MG63 (cell line): ENCODE results near the gene FGGY. TPM values are rescaled to one million over a fixed set of nuclear protein-coding genes. Genes with fewer than 3 reads are reported as not detected.

Source experiments
- DNase-seq: peaks from one replicate; pipeline ENCODE4 v3.0.0-alpha.2; 2020
- H3K27me3 ChIP-seq: fragments of 250-450 bp; sonication (Bioruptor Pico); 2 replicates; pipeline ENCODE4 v1.5.1; 2020; ENCODE audit warnings: mild to moderate bottlenecking, moderate library complexity
- H3K36me3 ChIP-seq: fragments of 250-450 bp; sonication (Bioruptor Pico); 2 replicates; pipeline ENCODE4 v1.5.1; 2020; ENCODE audit warnings: mild to moderate bottlenecking, moderate library complexity
- H3K4me3 ChIP-seq: fragments of 250-450 bp; sonication (Bioruptor Pico); 2 replicates; pipeline ENCODE4 v1.5.1; 2020; ENCODE audit warnings: mild to moderate bottlenecking, moderate library complexity
- H3K9me3 ChIP-seq: fragments of 250-450 bp; sonication (Bioruptor Pico); 2 replicates; pipeline ENCODE4 v1.5.1; 2020; ENCODE audit warnings: mild to moderate bottlenecking, moderate library complexity
- total RNA-seq: library from RNA; depleted of rRNA; stranded (reverse); fragments of >200 nt; shearing (Covaris generic); gene quantifications from 2 replicates; pipeline ENCODE4 v1.2.3, GENCODE V29; 2014; ENCODE audit warnings: low replicate concordance

The FGGY gene
- total RNA-seq, 1 experiment from 2014 or later = 15.4 TPM

- Histone ChIP-seq H3K27me3 (no peaks in the 10 kb centered on the region), H3K9me3 (no peaks in the 10 kb centered on the region), H3K36me3 (no peaks in the 10 kb centered on the region), H3K4me3 (no peak overlapping the region)
- no peak for DNase-seq
Observed at GRCh38 chr1:59384443-59384842, 87.5 kb downstream of the FGGY start.

GRCh38 chr1:59388191-59388590, 91.3 kb downstream of the FGGY start:
- Histone ChIP-seq H3K4me3 (no peak overlapping the region), H3K27me3 (no peaks in the 10 kb centered on the region), H3K36me3 (no peaks in the 10 kb centered on the region), H3K9me3 (no peaks in the 10 kb centered on the region)
- no peak for DNase-seq

- H3K9me3 ChIP-seq = no peaks in the 10 kb centered on the region
- H3K4me3 ChIP-seq = no peak overlapping the region
- DNase-seq = no peak
- no peaks in the 10 kb centered on the region for H3K27me3 ChIP-seq
- H3K36me3 ChIP-seq = no peaks in the 10 kb centered on the region
Observed at GRCh38 chr1:59389847-59390246, 93.0 kb downstream of the FGGY start.

- Histone ChIP-seq H3K36me3 (no peaks in the 10 kb centered on the region), H3K27me3 (no peaks in the 10 kb centered on the region), H3K4me3 (no peak overlapping the region), H3K9me3 (no peaks in the 10 kb centered on the region)
- no peak for DNase-seq
Observed at GRCh38 chr1:59390307-59390706, 93.4 kb downstream of the FGGY start.

GRCh38 chr1:59391212-59392179, 94.6 kb downstream of the FGGY start:
- Histone ChIP-seq H3K9me3 (no peaks in the 10 kb centered on the region), H3K36me3 (no peaks in the 10 kb centered on the region), H3K4me3 (no peak overlapping the region), H3K27me3 (no peaks in the 10 kb centered on the region)
- no peak for DNase-seq

- Histone ChIP-seq H3K9me3 (no peaks in the 10 kb centered on the region), H3K27me3 (no peaks in the 10 kb centered on the region), H3K36me3 (no peaks in the 10 kb centered on the region), H3K4me3 (no peak overlapping the region)
- peak; percentile 68 for DNase-seq
Observed at GRCh38 chr1:59393211-59394180, 96.6 kb downstream of the FGGY start.

GRCh38 chr1:59394706-59395425, 98.0 kb downstream of the FGGY start:
- Histone ChIP-seq H3K27me3 (no peaks in the 10 kb centered on the region), H3K9me3 (no peaks in the 10 kb centered on the region), H3K4me3 (no peak overlapping the region), H3K36me3 (no peaks in the 10 kb centered on the region)
- no peak for DNase-seq

- DNase-seq = no peak
- H3K36me3 ChIP-seq = no peaks in the 10 kb centered on the region
- H3K9me3 ChIP-seq = no peaks in the 10 kb centered on the region
- no peak overlapping the region for H3K4me3 ChIP-seq
- H3K27me3 ChIP-seq = no peaks in the 10 kb centered on the region
Observed at GRCh38 chr1:59396387-59396786, 99.5 kb downstream of the FGGY start.

GRCh38 chr1:59397139-59397858, 100.4 kb downstream of the FGGY start:
- Histone ChIP-seq H3K9me3 (no peaks in the 10 kb centered on the region), H3K36me3 (no peaks in the 10 kb centered on the region), H3K4me3 (no peak overlapping the region), H3K27me3 (no peaks in the 10 kb centered on the region)
- no peak for DNase-seq

GRCh38 chr1:59399642-59400041, 102.7 kb downstream of the FGGY start:
- H3K27me3 ChIP-seq = no peaks in the 10 kb centered on the region
- no peak overlapping the region for H3K4me3 ChIP-seq
- no peak for DNase-seq
- H3K9me3 ChIP-seq = no peaks in the 10 kb centered on the region
- no peaks in the 10 kb centered on the region for H3K36me3 ChIP-seq

- H3K36me3 ChIP-seq = no peaks in the 10 kb centered on the region
- no peak for DNase-seq
- no peaks in the 10 kb centered on the region for H3K27me3 ChIP-seq
Observed at GRCh38 chr1:59401581-59401980, 104.7 kb downstream of the FGGY start.

GRCh38 chr1:59404796-59405195, 107.9 kb downstream of the FGGY start:
- Histone ChIP-seq H3K36me3 (no peaks in the 10 kb centered on the region), H3K4me3 (no peak overlapping the region), H3K27me3 (no peaks in the 10 kb centered on the region), H3K9me3 (no peaks in the 10 kb centered on the region)
- DNase-seq = no peak

More at GRCh38 chr1:59401581-59401980, 104.7 kb downstream of the FGGY start:
- no peaks in the 10 kb centered on the region for H3K9me3 ChIP-seq
- H3K4me3 ChIP-seq = no peak overlapping the region

- no peaks in the 10 kb centered on the region for H3K27me3 ChIP-seq
- no peak for DNase-seq
Observed at GRCh38 chr1:59406437-59407164, 109.7 kb downstream of the FGGY start.

GRCh38 chr1:59408608-59409240, 111.8 kb downstream of the FGGY start:
- Histone ChIP-seq H3K27me3 (no peaks in the 10 kb centered on the region), H3K9me3 (no peaks in the 10 kb centered on the region), H3K36me3 (no peaks in the 10 kb centered on the region), H3K4me3 (no peak overlapping the region)
- no peak for DNase-seq

More at GRCh38 chr1:59406437-59407164, 109.7 kb downstream of the FGGY start:
- Histone ChIP-seq H3K4me3 (no peak overlapping the region), H3K9me3 (no peaks in the 10 kb centered on the region), H3K36me3 (no peaks in the 10 kb centered on the region)

GRCh38 chr1:59409549-59409948, 112.7 kb downstream of the FGGY start:
- no peak for DNase-seq
- no peaks in the 10 kb centered on the region for H3K36me3 ChIP-seq
- no peaks in the 10 kb centered on the region for H3K27me3 ChIP-seq
- no peaks in the 10 kb centered on the region for H3K9me3 ChIP-seq
- H3K4me3 ChIP-seq = no peak overlapping the region
